IPS DF 19.7 (cell line): ENCODE measurements around the gene BACH2.
"Not testable (repeated sequence)": the region's sequence is repeated elsewhere in the genome, so short reads cannot be mapped to it uniquely, and the experiment has no call there.

ENCODE experiments used
- DNase-seq: peaks from one replicate; pipeline ENCODE4 v3.0.0-alpha.2; 2013; ENCODE audit warnings: low read depth, low spot score

The BACH2 gene

DNA sequence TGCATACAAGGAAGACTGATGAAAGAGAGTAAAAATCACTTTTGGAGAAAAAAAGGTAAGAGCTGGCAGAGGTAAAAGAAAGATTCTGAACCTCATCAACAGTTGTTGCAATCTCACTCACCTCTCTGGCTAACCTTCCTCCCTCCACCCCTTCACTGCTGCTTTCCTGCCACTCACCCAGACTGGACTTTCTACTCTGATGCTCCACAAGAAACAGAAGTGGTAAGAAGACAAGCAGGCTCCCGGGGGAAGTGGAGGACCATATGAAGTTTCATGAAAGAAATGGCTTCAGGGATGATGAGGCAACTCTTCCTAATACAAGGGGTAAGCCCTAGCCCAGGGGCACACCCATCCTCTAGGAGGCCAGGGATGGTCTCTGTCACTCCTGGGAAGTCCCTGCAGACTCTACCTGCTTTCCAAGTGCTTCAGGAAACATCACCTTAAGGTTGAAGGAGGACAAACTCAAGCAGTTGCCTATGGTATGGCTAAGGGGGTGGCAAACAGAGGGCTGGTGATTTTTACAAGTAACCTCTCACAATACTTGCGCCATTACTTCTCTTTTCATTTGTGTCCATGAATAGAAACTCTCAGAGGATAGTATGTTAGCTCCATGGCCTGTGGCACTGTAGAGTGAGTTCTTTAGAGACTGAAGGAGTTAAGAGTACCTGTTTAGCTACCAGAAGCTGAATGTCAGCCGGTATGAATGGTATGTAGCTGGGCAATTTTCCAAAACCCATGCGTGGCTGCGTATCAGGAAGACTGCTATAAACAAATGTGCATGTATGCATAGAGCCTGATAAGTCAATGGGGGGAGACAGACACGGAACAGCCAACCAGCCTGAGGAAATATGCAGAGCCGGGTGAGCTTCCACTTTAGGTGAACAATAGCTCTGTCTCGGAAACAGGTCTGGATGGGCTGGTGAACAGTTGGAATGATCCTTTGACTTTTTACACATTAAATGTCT, 112.0 kb downstream of the BACH2 start:
- no peak for DNase-seq

GRCh38 chr6:90183587-90184333, 112.9 kb downstream of the BACH2 start:
- no peak for DNase-seq

DNA sequence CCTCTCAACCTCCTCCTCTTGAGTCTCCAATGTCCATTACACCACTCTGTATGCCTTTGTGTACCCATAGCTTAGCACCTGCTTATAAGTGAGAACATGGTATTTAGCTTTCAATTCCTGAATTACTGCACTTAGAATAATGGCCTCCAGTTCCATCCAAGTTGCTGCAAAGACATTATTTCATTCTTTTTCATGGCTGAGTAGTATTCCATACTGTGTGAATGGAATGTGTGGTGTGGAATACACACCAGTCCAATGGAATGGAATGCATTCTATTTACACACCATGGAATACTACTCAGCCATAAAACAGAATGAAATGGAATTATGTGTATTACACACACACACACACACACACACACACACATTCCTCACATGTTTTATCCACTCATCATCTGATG, 116.1 kb downstream of the BACH2 start:
- no peak for DNase-seq

DNA sequence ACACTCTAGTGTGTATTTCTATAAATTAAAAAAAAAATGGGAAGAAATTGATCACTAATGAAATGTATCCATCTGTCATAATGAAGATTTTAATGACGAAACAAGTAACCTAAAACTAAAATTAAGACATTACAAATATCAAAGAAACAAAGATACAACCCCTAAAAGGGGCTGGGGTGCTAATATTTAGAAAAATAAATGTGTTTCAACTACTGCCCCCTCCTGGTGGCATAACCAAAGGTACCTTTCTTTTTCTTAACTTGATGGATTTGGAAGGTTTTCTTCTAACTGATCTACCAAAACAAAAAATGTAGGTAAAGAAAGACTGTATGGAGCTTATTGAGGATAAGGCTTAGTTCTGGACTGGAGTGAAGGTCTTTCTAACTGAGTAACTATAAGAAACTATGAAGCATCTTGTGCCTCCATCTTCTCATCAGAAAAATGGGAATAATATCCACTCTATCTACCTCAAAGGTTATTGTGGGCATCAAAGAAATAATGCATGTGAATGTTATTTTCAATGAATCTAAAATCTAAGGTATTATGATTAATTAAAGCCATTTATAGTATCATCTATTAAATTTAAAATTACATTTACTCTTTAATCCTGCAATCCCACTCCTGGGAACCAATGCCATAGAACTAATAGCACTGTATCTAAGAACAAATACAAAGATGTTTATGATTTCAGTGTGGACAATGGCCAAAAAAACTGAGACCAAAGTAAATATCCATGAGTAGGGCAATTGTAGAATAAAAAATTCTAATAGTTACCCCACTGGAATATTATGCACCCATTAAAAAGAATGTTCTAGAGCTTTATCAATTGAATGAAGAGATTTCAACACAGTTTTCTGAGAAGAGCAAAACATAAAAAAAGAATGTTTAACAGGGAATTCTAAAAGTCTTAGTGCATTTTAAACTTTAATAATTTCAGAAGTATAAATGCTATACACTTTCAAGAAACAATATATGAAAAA, 117.2 kb downstream of the BACH2 start:
- DNase-seq, result no peak

- DNase-seq, result no peak
Observed at GRCh38 chr6:90178384-90178855, 118.2 kb downstream of the BACH2 start.

DNA sequence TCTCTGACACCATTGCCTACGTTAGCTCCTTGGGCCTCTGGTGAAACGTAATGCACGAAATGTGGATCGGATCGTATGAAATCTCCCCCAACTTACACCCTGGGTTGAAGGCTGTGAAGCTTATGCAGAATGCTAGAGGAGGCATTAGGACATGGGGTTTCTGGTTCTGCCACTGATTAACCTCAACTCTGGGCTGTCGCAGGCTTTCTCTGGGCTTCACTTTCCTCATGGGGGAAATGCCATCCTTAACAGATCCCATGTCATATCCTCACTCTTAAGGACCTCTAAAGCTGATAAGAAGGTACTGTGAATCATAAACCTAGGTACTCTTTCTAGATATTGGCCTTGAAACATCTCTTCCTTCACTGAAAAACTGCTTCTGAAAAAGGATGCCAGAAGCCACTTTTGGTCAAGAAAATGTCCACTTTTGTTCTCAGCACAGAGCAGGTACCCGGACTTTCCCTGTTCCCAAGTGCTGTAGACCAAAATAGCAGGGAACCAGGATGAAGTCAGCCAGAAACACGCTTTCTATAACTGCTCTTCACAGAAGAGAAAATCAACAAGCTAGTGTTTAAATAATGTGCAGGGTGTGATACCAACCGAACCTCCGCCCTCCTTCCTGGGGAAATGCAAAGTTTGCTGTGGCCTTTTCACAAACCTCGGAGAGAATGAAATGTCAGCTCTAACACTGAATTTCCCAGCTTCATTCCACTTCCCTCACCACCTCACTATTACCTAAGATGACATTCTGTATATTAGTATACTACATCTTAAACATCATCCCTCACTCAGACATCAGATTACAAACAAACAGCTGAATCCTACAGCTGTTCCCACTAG, 118.9 kb downstream of the BACH2 start:
- DNase-seq, result no peak

DNA sequence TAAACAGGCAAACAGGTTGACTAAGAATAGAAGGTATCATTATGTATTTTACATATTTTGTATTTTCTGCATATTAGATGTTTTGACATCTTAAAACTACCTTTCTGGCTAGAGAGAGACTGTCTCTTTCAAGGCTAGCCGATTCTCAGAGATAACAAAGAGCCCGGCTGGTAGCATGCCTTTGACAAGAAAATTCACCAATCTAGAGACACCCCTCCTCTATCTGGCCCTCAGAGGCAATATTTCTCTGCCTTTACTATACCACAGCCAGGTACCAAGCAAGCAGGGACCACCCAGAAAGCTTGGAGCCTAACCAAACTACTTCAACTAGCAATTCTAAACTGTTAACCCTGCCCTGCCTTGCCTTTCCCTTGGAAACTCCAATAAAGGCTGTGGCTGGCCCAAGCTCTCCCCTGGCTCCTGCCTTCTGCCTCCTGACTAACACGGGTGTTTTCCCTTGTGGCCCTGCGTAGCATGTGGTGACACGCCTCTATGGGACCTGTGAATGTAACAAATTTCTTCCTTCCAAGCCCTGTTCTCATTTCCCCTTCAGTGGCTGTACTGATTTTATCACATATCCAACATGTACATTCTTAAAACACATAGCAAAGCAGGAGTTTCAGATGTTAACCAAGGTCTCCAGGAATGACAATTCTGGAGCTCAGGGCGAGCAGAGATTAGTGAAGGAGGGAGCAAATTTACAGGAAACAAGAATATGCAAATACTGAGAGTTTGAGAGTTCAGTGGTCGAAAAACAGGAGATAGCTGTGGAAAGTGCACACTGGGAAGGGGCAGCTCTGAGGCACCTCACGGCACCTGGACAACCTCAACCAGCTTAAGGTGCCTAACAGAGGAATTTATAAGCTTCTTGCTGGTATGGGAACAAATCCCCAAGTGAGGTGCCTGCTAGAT, 120.8 kb downstream of the BACH2 start:
- no peak for DNase-seq

- no peak for DNase-seq
Observed at GRCh38 chr6:90173262-90173925, 123.2 kb downstream of the BACH2 start.

DNA sequence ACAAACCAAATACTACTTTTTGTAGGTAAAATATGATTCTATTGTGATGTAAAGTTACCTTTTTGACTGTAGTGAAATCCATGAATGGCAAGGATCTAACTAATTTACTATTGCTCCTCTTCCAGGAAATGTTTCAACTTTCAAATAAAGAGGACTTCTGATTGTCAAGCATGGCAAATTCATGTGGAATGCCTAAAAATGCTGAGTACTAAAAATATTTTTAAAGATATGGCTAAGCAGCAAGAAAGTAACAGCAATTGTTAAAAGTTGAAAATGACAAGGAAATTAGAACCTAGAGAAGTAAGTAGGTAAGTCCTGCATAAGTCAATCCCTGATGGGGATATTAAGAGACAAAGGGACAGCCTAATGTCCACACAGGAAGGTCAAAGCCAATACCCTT, 126.0 kb downstream of the BACH2 start:
- DNase-seq, result no peak

GRCh38 chr6:90169374-90169773, 127.3 kb downstream of the BACH2 start:
- DNase-seq, result no peak

- no peak for DNase-seq
Observed at GRCh38 chr6:90168693-90169131, 127.9 kb downstream of the BACH2 start.

DNA sequence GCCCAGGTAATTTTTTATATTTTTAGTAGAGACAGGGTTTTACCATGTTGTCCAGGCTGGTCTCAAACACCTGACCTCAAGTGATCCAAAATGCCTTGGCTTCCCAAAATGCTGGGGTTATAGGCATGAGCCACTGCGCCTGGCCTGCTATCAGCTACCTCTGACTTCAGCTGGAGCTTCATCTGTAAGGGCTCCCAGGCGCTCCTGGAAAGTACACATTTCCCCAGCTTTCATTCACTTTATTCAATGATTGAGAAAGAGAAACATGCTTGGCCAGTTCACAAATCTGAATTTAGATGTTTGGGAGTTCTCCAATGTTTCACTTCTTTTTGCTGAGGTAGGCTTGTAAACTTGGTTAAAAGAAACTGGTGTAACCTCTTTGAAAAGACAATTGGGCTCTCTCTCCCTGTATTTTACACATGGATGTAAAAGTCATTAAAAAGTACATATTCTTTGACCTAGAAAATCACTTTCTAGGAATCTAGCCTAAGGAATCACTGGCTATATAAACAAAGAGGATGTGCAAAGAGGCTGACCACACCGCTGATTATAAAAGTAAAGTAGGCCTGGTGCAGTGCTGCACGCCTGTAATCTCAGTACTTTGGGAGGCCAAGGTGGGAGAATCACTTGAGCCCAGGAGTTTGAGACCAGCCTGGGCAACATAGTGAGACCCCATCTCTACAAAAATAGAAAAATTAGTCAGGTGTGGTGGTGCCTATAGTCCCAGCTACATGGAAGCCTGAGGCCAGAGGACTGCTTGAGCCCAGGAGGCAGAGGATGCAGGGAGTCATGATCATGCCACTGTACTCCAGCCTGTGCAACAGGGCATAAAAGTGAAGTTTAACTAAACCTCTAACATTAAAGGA, 128.9 kb downstream of the BACH2 start:
- no peak for DNase-seq

DNA sequence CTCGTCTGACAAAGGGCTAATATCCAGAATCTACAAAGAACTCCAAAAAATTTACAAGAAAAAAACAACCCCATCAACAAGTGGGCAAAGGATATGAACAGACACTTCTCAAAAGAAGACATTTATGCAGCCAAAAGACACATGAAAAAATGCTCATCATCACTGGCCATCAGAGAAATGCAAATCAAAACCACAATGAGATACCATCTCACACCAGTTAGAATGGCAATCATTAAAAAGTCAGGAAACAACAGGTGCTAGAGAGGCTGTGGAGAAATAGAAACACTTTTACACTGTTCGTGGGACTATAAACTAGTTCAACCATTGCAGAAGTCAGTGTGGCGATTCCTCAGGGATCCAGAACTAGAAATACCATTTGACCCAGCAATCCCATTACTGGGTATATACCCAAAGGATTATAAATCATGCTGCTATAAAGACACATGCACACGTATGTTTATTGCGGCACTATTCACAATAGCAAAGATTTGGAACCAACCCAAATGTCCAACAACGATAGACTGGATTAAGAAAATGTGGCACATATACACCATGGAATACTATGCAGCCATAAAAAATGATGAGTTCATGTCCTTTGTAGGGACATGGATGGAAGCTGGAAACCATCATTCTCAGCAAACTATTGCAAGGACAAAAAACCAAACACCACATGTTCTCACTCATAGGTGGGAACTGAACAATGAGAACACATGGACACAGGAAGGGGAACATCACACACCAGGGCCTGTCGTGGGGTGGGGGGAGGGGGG, 130.3 kb downstream of the BACH2 start:
- DNase-seq, result not testable (repeated sequence)

DNA sequence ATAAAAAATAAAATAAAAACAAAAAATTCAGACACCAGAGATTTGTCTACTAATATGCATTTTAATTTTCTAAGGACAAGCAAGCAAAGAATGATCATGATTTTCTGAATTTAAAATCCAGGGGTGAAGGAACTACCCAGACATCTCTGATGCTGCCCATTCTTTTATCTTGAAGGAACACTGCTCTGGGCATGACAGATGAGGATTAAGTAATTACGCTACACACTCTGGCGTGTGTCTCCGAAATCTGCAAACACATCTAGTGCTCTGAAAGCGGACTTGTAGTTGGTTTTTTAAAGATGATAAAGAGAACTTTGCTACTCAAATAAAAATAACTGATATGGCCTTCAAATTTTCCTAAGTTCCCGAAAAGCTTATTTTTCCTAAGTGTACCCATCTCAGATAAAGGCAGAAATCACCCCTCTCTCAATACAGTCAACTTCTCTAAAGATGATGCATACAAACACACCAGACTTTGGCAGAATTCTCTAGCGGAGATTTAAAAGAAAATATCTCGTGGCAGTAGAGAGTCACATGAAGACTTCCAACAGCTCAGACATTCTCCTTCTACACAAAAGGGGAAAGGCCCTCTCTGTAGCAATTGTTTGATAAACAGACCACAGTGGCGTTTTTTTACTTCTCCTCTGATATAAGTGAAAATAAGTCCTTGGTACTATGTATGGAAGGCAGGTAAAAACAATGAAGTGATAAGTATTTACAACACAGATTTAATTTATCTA, 133.8 kb downstream of the BACH2 start:
- no peak for DNase-seq

DNA sequence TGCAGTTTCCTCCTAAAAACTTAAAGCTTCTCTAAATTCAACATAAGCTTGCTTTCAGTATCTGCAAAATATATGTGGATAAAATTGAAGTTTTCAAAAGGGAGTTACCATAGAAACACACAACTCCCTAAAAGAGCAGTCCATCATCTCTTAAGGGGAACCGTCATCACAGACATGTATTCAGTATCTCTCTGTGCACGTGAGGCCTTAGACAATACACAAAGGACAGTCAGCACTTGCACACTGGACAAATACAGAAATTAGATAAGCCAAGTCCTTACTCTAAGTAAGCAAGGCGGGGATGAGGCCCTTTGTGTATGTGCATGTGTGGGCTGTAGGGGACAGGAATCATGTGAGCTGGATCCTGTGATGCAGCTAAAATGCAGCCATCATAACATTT, 136.6 kb downstream of the BACH2 start:
- no peak for DNase-seq

DNA sequence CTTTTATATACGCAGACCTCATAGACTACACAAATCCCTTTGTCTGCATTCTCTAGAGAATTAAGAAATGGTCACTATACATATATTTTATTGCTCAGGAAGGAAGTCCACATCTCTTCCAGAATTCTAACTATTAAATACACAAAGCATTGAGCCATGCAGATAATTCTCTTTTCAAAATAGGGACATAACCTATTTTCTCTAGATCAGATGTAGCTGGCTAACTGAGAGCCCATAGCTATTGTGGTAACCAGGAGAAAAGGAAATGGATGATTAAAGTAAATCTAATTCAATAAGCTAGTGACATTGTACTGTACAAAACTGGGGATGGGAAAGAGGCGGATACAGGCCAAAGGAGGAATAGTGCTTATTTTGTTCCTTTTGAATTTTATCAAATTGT, 137.2 kb downstream of the BACH2 start:
- DNase-seq, result no peak
